ENCODE data around the gene RMRP. TPM values are rescaled to one million over a fixed set of nuclear protein-coding genes. Genes with fewer than 3 reads are reported as not detected.

RMRP gene
- total and polyA plus RNA-seq, 2 experiments from 2014 or later: 6,299 TPM; not detected in 1

- Histone ChIP-seq H3K9me3 (ENCODE audit: low read depth) (no peaks in the 10 kb centered on the region), H3K36me3 (peaks cover 36% of the 10 kb centered on the region), H3K4me1 (ENCODE audit: low read depth) (peaks cover 32% of the 10 kb centered on the region), H3K4me3 (no peak overlapping the region), H3K27me3 (no peaks in the 10 kb centered on the region), H3K27ac (peak overlapping the region; percentile 95)
- no peak for TF ChIP-seq CTCF (IDR thresholded peaks at IDR 0.05; ENCODE audit: low read depth, low read length)
- DNase-seq (ENCODE audit: low read depth in 1 of 2, low spot score in 1 of 2): peak; percentile 73 to 81
Observed at GRCh38 chr9:35686222-35687203, 28.7 kb upstream of the RMRP start.

GRCh38 chr9:35685506-35685905, 27.7 kb upstream of the RMRP start:
- peak overlapping the region; percentile 95 for H3K27ac ChIP-seq
- peaks cover 36% of the 10 kb centered on the region for H3K36me3 ChIP-seq
- no peak overlapping the region for H3K4me3 ChIP-seq
- no peaks in the 10 kb centered on the region for H3K9me3 ChIP-seq (ENCODE audit: low read depth)
- no peaks in the 10 kb centered on the region for H3K27me3 ChIP-seq
- H3K4me1 ChIP-seq (ENCODE audit: low read depth): peaks cover 32% of the 10 kb centered on the region
- TF ChIP-seq CTCF (IDR thresholded peaks at IDR 0.05; ENCODE audit: low read depth, low read length): no peak
- DNase-seq (ENCODE audit: low read depth in 1 of 2, low spot score in 1 of 2): no peak

GRCh38 chr9:35684921-35685320, 27.1 kb upstream of the RMRP start:
- H3K27ac ChIP-seq: peak overlapping the region; percentile 70
- DNase-seq (ENCODE audit: low read depth in 1 of 2, low spot score in 1 of 2): no peak
- H3K9me3 ChIP-seq (ENCODE audit: low read depth): no peaks in the 10 kb centered on the region
- H3K27me3 ChIP-seq: no peaks in the 10 kb centered on the region
- H3K4me1 ChIP-seq (ENCODE audit: low read depth): peaks cover 32% of the 10 kb centered on the region
- no peak overlapping the region for H3K4me3 ChIP-seq
- peaks cover 36% of the 10 kb centered on the region for H3K36me3 ChIP-seq
- TF ChIP-seq CTCF (IDR thresholded peaks at IDR 0.05; ENCODE audit: low read depth, low read length): no peak

- Histone ChIP-seq H3K36me3 (peaks cover 36% of the 10 kb centered on the region), H3K4me3 (no peak overlapping the region), H3K9me3 (ENCODE audit: low read depth) (no peaks in the 10 kb centered on the region), H3K27ac (peak overlapping the region; percentile 70), H3K4me1 (ENCODE audit: low read depth) (peaks cover 27% of the 10 kb centered on the region), H3K27me3 (no peaks in the 10 kb centered on the region)
- DNase-seq (ENCODE audit: low read depth in 1 of 2, low spot score in 1 of 2): no peak
- TF ChIP-seq CTCF (IDR thresholded peaks at IDR 0.05; ENCODE audit: low read depth, low read length): no peak
Observed at GRCh38 chr9:35683323-35683722, 25.5 kb upstream of the RMRP start.

GRCh38 chr9:35682520-35683315, 24.9 kb upstream of the RMRP start:
- peaks cover 36% of the 10 kb centered on the region for H3K36me3 ChIP-seq
- no peaks in the 10 kb centered on the region for H3K9me3 ChIP-seq (ENCODE audit: low read depth)
- no peak overlapping the region for H3K4me3 ChIP-seq
- no peaks in the 10 kb centered on the region for H3K27me3 ChIP-seq
- H3K27ac ChIP-seq: peak overlapping the region; percentile 70
- no peak for TF ChIP-seq CTCF (IDR thresholded peaks at IDR 0.05; ENCODE audit: low read depth, low read length)
- peak in 1 of 2 donors; percentile 19 for DNase-seq (ENCODE audit: low read depth in 1 of 2, low spot score in 1 of 2)
- peaks cover 21% of the 10 kb centered on the region for H3K4me1 ChIP-seq (ENCODE audit: low read depth)
